WI38 (cell line): ENCODE data around the gene PFDN6.
A peak's percentile ranks its signal among the peaks of the same experiment; 100 is the strongest.

ENCODE experiments used
- H3K4me3 ChIP-seq: 2 replicates; pipeline ENCODE4 v1.5.1; 2011; ENCODE audit warnings: low read depth, mild to moderate bottlenecking, control low read depth, low read length
- TF ChIP-seq, protein P1 (sequence below): IDR thresholded peaks from 2 replicates; pipeline ENCODE4 v1.5.1; 2012; ENCODE audit warnings: low read depth, mild to moderate bottlenecking, control low read depth, low read length

The PFDN6 gene

GRCh38 chr6:33299237-33299944 is 10.0 kb downstream of the PFDN6 start:
- peak overlapping the region; percentile 83 for H3K4me3 ChIP-seq
- TF ChIP-seq, protein P1, sequence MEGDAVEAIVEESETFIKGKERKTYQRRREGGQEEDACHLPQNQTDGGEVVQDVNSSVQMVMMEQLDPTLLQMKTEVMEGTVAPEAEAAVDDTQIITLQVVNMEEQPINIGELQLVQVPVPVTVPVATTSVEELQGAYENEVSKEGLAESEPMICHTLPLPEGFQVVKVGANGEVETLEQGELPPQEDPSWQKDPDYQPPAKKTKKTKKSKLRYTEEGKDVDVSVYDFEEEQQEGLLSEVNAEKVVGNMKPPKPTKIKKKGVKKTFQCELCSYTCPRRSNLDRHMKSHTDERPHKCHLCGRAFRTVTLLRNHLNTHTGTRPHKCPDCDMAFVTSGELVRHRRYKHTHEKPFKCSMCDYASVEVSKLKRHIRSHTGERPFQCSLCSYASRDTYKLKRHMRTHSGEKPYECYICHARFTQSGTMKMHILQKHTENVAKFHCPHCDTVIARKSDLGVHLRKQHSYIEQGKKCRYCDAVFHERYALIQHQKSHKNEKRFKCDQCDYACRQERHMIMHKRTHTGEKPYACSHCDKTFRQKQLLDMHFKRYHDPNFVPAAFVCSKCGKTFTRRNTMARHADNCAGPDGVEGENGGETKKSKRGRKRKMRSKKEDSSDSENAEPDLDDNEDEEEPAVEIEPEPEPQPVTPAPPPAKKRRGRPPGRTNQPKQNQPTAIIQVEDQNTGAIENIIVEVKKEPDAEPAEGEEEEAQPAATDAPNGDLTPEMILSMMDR: peak; percentile 63

GRCh38 chr6:33301877-33302276 is 12.5 kb downstream of the PFDN6 start:
- no peak overlapping the region for H3K4me3 ChIP-seq
- TF ChIP-seq, protein P1: no peak

GRCh38 chr6:33304216-33304615 is 14.8 kb downstream of the PFDN6 start:
- H3K4me3 ChIP-seq: no peak overlapping the region
- TF ChIP-seq, protein P1: no peak

GRCh38 chr6:33305052-33305451 is 15.7 kb downstream of the PFDN6 start:
- TF ChIP-seq, protein P1: no peak
- no peak overlapping the region for H3K4me3 ChIP-seq

GRCh38 chr6:33306356-33306755 is 17.0 kb downstream of the PFDN6 start:
- no peak overlapping the region for H3K4me3 ChIP-seq
- TF ChIP-seq, protein P1: no peak

GRCh38 chr6:33312361-33313104 is 23.1 kb downstream of the PFDN6 start:
- TF ChIP-seq, protein P1: no peak
- H3K4me3 ChIP-seq: peak overlapping the region; percentile 87

DNA sequence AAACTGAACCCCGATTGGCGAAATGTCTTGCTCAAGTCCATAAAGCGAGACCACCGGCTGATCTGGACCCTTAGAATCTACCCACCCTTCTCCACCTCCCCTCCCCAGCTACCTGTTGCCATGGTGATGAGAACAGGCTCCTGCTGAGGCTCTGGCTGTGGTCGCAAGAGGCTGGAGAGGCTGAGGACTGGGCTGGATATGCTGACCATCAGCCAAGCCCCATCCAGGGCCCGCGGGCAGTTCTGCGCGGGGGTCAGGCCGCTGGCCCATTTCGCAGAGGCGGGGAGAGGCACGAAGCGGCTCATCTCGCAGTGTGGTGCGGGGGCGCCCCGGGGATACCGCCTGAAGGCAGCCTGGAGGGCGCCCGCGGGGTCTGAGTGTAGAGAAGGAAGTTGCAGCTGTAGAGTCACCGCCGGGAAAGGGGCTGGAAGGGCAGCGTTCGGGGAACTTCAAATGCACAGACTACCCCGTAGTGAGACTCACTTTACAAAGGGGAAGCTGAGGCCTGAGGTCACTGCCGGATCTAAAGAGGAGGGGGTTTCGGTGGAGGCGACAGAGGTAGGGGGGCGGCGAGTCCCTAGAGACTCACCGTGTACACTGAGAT is 23.8 kb downstream of the PFDN6 start:
- peak overlapping the region; percentile 87 for H3K4me3 ChIP-seq
- TF ChIP-seq, protein P1: no peak
